Heart left ventricle (tissue), 16 donors: ENCODE measurements around the gene CRYGN. TPM values are rescaled to one million over a fixed set of nuclear protein-coding genes. Genes with fewer than 3 reads are reported as not detected.

ENCODE experiments used
- ATAC-seq, 4 donors: fragments of 200-7000 bp; cut with Tn5 transposase; one replicate each; pipeline ENCODE4 v1.9.1; 2020 to 2022; ENCODE audit warnings: moderate library complexity in 4 of 4, mild to moderate bottlenecking in 3 of 4, moderate number of reproducible peaks in 1 of 4
- DNase-seq, 5 donors: peaks; one replicate each; pipeline ENCODE4 v3.0.0-alpha.2; 2020
- H3K27ac ChIP-seq, 12 donors: fragments of 200-600 bp; sonication (generic) in 4 of 12; one replicate each; pipeline versions ENCODE4 v1.5.0 to v1.8.0; 2016 to 2022; ENCODE audit warnings: mild to moderate bottlenecking in 2 of 12
- H3K27me3 ChIP-seq, 9 donors: fragments of 200-600 bp; sonication (generic) in 2 of 9; one replicate each; pipeline versions ENCODE4 v1.5.1 to v1.8.0; 2016 to 2022; ENCODE audit warnings: mild to moderate bottlenecking in 3 of 9
- H3K36me3 ChIP-seq, 9 donors: fragments of 200-600 bp; sonication (generic) in 2 of 9; one replicate each; pipeline versions ENCODE4 v1.5.0 to v1.8.0; 2018 to 2022; ENCODE audit warnings: mild to moderate bottlenecking in 2 of 9
- H3K4me1 ChIP-seq, 12 donors: fragments of 200-600 bp; sonication (generic) in 4 of 12; one replicate each; pipeline versions ENCODE4 v1.5.0 to v1.8.0; 2016 to 2022; ENCODE audit warnings: mild to moderate bottlenecking in 3 of 12
- H3K4me3 ChIP-seq, 12 donors: fragments of 200-600 bp; sonication (generic) in 4 of 12; one replicate each; pipeline versions ENCODE4 v1.5.0 to v1.8.0; 2017 to 2022; ENCODE audit warnings: mild to moderate bottlenecking in 9 of 12, moderate library complexity in 4 of 12
- H3K9me3 ChIP-seq, 12 donors: fragments of 200-600 bp; sonication (generic) in 4 of 12; one replicate each; pipeline versions ENCODE4 v1.5.0 to v1.8.0; 2016 to 2022; ENCODE audit warnings: mild to moderate bottlenecking in 1 of 12
- POLR2A ChIP-seq, 2 donors: fragments of 450-650 bp; IDR thresholded peaks; one replicate each; pipeline ENCODE4 v1.6.1; 2017; ENCODE audit warnings: antibody characterized with exemption in 2 of 2, mild to moderate bottlenecking in 2 of 2, moderate library complexity in 2 of 2
- WGBS, 4 donors: extraction: QIAGEN DNeasy Blood & Tissue Kit in 2 of 4; methylation state at CpG; one replicate each; pipeline versions ENCODE4 v1.1.5 to v1.1.7; 2013 to 2018; 5-methylcytosine and 5-hydroxymethylcytosine counted together
- intact Hi-C, 10 donors: fragments of 100-400 bp; cut with DNase I; formaldehyde crosslinking; loops; one replicate each; pipeline versions ENCODE4 v1.11.1 to v1.14.2; 2022
- polyA plus RNA-seq, 2 donors: library from polyadenylated mRNA; stranded (reverse); fragments of 200-250 nt; gene quantifications; one replicate each; pipeline ENCODE4 v1.2.3, GENCODE V29; 2013
- total RNA-seq, 9 donors: library from RNA; depleted of rRNA in 2 of 9; stranded (reverse); fragments of >200 nt in 2 of 9; fragmentation: NEBNext Ultra II Directional in 3 of 9; extraction: Animal tissue kit (Norgen Biotek cat#: 25700) in 3 of 9; gene quantifications; one replicate each; pipeline versions ENCODE4 v1.1.0 to v1.2.4, GENCODE V29; 2016 to 2023
- TF ChIP-seq, protein P1 (sequence below), 12 donors: fragments of 200-600 bp; sonication (generic) in 4 of 12; IDR thresholded peaks; one replicate each; pipeline versions ENCODE4 v1.5.0 to v1.8.0; 2018 to 2022; ENCODE audit warnings: antibody characterized with exemption in 12 of 12, mild to moderate bottlenecking in 5 of 12
- donor health status: ischemic (EF 13 %, LVEDD 7.1; RV severe dilation, severe dysfunction).
- donor health status: healthy with polysubstance abuse.
- donor health status: DM: no; HTN: yes; CAD: no.
- donor health status: DM: no; HTN: no; CAD: no.
- donor health status: ischemic (EF 25% LVEDD 6.9; RV normal size, moderate dysfunction).
- donor health status: ischemic (EF 25% LVEDD 5.7; RV mildly dilated, moderate dysfunction).
- donor health status: healthy.
- donor health status: DM: yes; HTN: yes; CAD: no.
- donor health status: ischemic (EF 35%, LVEDD 5.7; RV mildly dilated, moderate dysfunction).
- donor health status: nonischemic (EF 11% LVEDD 7.7; RV severe dilation, severe dysfunction).
- donor health status: DM: yes; HTN: yes; CAD: no.
- donor health status: PGD.
- donor health status: ischemic (EF 29% LVEDD 5.4; RV normal size, mild dysfunction).
- donor health status: nonischemic (EF 23%, LVEDD 6.1; RV moderate dilation, normal function).

Gene CRYGN
- total and polyA plus RNA-seq, 11 donors: 0.50 to 0.52 TPM; not detected in 9

- Histone ChIP-seq H3K9me3 (no peaks in the 10 kb centered on the region), H3K27me3 (peaks cover 0 to 32% (median 6%) of the 10 kb centered on the region in 9 donors), H3K4me3 (no peak overlapping the region), H3K36me3 (no peaks in the 10 kb centered on the region), H3K27ac (peak overlapping the region in 5 of 12 donors; percentile 30 to 62 (median 48)), H3K4me1 (peaks cover 0 to 18% (median 9%) of the 10 kb centered on the region in 12 donors)
- peak in 2 of 4 donors; percentile 53 to 57 for ATAC-seq
- intact Hi-C loops: loop anchor here in 2 of 10 donors (10.0 kb wide), 1 partner anchor 52 kb away; no protein-coding TSS in a partner anchor
- DNase-seq: peak in 1 of 5 donors; percentile 64
- TF ChIP-seq, protein P1, sequence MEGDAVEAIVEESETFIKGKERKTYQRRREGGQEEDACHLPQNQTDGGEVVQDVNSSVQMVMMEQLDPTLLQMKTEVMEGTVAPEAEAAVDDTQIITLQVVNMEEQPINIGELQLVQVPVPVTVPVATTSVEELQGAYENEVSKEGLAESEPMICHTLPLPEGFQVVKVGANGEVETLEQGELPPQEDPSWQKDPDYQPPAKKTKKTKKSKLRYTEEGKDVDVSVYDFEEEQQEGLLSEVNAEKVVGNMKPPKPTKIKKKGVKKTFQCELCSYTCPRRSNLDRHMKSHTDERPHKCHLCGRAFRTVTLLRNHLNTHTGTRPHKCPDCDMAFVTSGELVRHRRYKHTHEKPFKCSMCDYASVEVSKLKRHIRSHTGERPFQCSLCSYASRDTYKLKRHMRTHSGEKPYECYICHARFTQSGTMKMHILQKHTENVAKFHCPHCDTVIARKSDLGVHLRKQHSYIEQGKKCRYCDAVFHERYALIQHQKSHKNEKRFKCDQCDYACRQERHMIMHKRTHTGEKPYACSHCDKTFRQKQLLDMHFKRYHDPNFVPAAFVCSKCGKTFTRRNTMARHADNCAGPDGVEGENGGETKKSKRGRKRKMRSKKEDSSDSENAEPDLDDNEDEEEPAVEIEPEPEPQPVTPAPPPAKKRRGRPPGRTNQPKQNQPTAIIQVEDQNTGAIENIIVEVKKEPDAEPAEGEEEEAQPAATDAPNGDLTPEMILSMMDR (IDR thresholded peaks at IDR 0.05): no peak
- TF ChIP-seq POLR2A (IDR thresholded peaks at IDR 0.05): no peak
- 58 to 69% (median 66%) methylated on average over 9 of the region's 9 CpGs for WGBS, 4 donors
These were observed 3.3 kb downstream of the CRYGN start for GRCh38 chr7:151436446-151437158.

DNA sequence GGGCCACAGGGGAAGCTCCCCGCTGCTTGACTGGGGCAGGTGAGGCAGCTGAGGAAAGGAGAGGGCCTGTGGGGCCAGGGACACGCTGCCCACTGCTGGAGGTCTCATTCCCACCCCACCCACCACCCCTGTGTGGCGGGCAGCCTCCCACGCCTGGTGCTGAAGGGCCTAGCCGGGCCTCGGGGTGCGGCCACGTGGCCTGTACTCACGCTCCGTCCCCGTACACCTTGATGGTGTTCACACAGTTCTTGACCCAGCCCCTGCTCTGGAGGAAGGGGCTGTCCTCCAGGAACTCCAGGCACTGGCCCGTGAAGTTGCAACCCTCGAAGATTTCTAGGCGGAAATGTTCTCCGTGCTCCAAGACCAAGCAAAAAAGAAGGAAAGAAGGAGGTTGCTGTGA lies 4.0 kb downstream of the CRYGN start:
- Histone ChIP-seq H3K36me3 (no peaks in the 10 kb centered on the region), H3K27ac (peak overlapping the region in 3 of 12 donors; percentile 47 to 62 (median 61)), H3K27me3 (peaks cover 0 to 32% (median 6%) of the 10 kb centered on the region in 9 donors), H3K9me3 (no peaks in the 10 kb centered on the region), H3K4me1 (peaks cover 0 to 16% (median 9%) of the 10 kb centered on the region in 12 donors), H3K4me3 (no peak overlapping the region)
- WGBS, 4 donors: 84 to 94% (median 93%) methylated on average over 14 to 15 of the region's 15 CpGs
- TF ChIP-seq, protein P1 (IDR thresholded peaks at IDR 0.05): no peak
- TF ChIP-seq POLR2A (IDR thresholded peaks at IDR 0.05): no peak
- intact Hi-C loops: loop anchor here in 2 of 10 donors (10.0 kb wide), 1 partner anchor 51 kb away; no protein-coding TSS in a partner anchor
- DNase-seq (no peak), ATAC-seq (no peak)

DNA sequence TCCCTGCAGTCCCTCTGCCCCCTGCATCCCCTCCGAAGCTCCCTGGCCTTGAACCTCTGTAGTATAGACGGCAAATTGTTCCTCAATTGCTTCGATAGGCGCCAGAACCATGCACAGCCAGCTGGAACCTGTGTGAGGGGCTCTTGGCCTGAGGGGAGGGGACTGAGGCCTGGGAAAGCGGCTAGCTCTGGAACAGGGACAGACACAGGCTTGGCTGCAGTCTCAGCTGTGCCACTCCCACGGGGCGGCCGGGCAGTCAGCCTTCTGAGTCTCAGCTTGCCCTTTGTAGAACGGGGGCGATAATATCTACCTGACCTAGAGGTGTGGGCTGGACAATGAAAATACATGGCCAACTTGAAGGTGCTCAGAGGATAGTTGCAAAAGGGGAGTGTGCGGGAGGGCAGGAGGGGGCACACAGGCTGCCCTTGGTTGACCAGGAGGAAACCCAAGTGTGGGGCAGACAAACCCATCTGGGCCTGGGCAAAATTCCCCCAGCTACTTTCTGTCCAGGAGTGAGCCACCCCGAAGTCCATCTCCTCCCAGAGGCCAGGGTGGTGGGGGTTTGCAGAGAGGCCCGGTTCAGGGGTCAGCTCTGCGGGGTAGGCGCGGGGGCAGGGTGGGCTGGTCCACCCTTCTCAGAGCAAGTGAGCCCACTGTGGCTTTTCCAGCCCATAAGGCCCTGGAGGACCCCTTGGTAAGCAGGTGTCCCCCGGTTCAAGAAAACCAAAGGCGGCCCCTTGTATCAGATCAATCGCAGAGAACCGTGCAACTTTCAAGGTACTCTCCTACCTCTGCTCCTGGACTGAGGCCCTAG lies 4.6 kb downstream of the CRYGN start:
- DNase-seq: no peak
- Histone ChIP-seq H3K4me3 (no peak overlapping the region), H3K36me3 (no peaks in the 10 kb centered on the region), H3K27ac (peak overlapping the region in 1 of 12 donors; percentile 62), H3K27me3 (peaks cover 0 to 26% (median 6%) of the 10 kb centered on the region in 9 donors), H3K4me1 (peaks cover 0 to 16% (median 8%) of the 10 kb centered on the region in 12 donors), H3K9me3 (no peaks in the 10 kb centered on the region)
- TF ChIP-seq, protein P1 (IDR thresholded peaks at IDR 0.05): no peak
- TF ChIP-seq POLR2A (IDR thresholded peaks at IDR 0.05): no peak
- ATAC-seq: no peak
- 91 to 92% (median 91%) methylated on average over 15 to 20 of the region's 20 CpGs for WGBS, 4 donors
- intact Hi-C loops: loop anchor here in 2 of 10 donors (10.0 kb wide), 1 partner anchor 51 kb away; no protein-coding TSS in a partner anchor

DNA sequence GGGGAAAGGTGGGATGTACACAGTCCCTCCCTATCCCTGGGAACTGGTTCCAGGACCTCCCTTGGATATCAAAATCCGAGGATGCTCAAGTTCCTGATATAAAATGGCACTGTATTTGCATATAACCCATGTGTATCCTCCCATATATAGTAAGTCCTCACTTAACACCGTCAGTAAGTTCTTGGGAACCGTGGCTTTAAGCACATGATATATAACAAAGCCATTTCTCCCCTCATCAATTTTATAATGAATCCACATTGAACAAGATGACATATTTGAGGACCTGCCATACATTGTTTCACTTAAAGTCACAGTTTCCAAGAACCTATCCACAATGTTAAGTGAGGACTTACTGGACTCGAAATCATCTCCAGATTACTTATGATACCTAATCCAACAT lies 5.4 kb downstream of the CRYGN start:
- ATAC-seq (no peak), DNase-seq (no peak)
- Histone ChIP-seq H3K27ac (no peak overlapping the region), H3K4me1 (peaks cover 0 to 12% (median 4%) of the 10 kb centered on the region in 12 donors), H3K36me3 (no peaks in the 10 kb centered on the region), H3K4me3 (no peak overlapping the region), H3K9me3 (no peaks in the 10 kb centered on the region), H3K27me3 (peaks cover 0 to 21% (median 3%) of the 10 kb centered on the region in 9 donors)
- WGBS, 4 donors: 90 to 91% (median 90%) methylated on average over 4 of the region's 4 CpGs
- TF ChIP-seq POLR2A (IDR thresholded peaks at IDR 0.05): no peak
- TF ChIP-seq, protein P1 (IDR thresholded peaks at IDR 0.05): no peak
- intact Hi-C loops: loop anchor here in 2 of 10 donors (10.0 kb wide), 1 partner anchor 50 kb away; no protein-coding TSS in a partner anchor
